Trophoblast cell (in vitro differentiated cells and primary cell): ENCODE measurements around the gene COQ9.

Source experiments
- DNase-seq, 2 donors: peaks; one replicate each; pipeline ENCODE4 v3.0.0-alpha.2; 2016
- H2AFZ ChIP-seq: 2 replicates; pipeline ENCODE4 v1.6.1; 2013; ENCODE audit warnings: low read length, moderate library complexity, mild to moderate bottlenecking; ENCODE audit not compliant: insufficient read depth, poor library complexity
- H2AK5ac ChIP-seq: 2 replicates; pipeline ENCODE4 v1.6.1; 2013; ENCODE audit warnings: mild to moderate bottlenecking, low read length
- H2BK120ac ChIP-seq: 2 replicates; pipeline ENCODE4 v1.6.1; 2013; ENCODE audit warnings: low read length, mild to moderate bottlenecking, moderate library complexity; ENCODE audit not compliant: insufficient read depth, poor library complexity
- H2BK12ac ChIP-seq: 2 replicates; pipeline ENCODE4 v1.6.1; 2013; ENCODE audit warnings: mild to moderate bottlenecking, low read length, moderate library complexity
- H2BK5ac ChIP-seq: 2 replicates; pipeline ENCODE4 v1.6.1; 2013; ENCODE audit warnings: low read length, low read depth, moderate library complexity, mild to moderate bottlenecking; ENCODE audit not compliant: poor library complexity
- H3K14ac ChIP-seq: 2 replicates; pipeline ENCODE4 v1.6.1; 2013; ENCODE audit warnings: mild to moderate bottlenecking, low read length
- H3K18ac ChIP-seq: 2 replicates; pipeline ENCODE4 v1.6.1; 2013; ENCODE audit warnings: mild to moderate bottlenecking, low read length
- H3K23ac ChIP-seq: 2 replicates; pipeline ENCODE4 v1.6.1; 2013; ENCODE audit warnings: low read length
- H3K27ac ChIP-seq: 2 replicates; pipeline ENCODE4 v1.5.1; 2013; ENCODE audit warnings: low read depth, mild to moderate bottlenecking, inconsistent platforms, low read length, moderate library complexity
- H3K27me3 ChIP-seq: 2 replicates; pipeline ENCODE4 v1.6.1; 2013; ENCODE audit warnings: inconsistent platforms, mild to moderate bottlenecking, low read length, moderate library complexity; ENCODE audit not compliant: insufficient read depth
- H3K36me3 ChIP-seq, 2 experiments: 1 replicate in 1 of 2; 2 replicates in 1 of 2; pipeline ENCODE4 v1.6.1; 2013; ENCODE audit warnings: low read length in 2 of 2, mild to moderate bottlenecking in 2 of 2, moderate library complexity in 1 of 2; ENCODE audit not compliant: insufficient read depth in 2 of 2, control insufficient read depth in 1 of 2
- H3K4ac ChIP-seq: 2 replicates; pipeline ENCODE4 v1.6.1; 2013; ENCODE audit warnings: low read depth, mild to moderate bottlenecking, low read length, moderate library complexity
- H3K4me1 ChIP-seq, 2 experiments: 1 replicate in 1 of 2; 2 replicates in 1 of 2; pipeline ENCODE4 v1.6.1; 2013; ENCODE audit warnings: low read length in 2 of 2, mild to moderate bottlenecking in 2 of 2, moderate library complexity in 1 of 2; ENCODE audit not compliant: insufficient read depth in 2 of 2, control insufficient read depth in 1 of 2
- H3K4me2 ChIP-seq: 2 replicates; pipeline ENCODE4 v1.6.1; 2013; ENCODE audit warnings: inconsistent platforms, mild to moderate bottlenecking, low read length, moderate library complexity
- H3K4me3 ChIP-seq: 2 replicates; pipeline ENCODE4 v1.5.1; 2013; ENCODE audit warnings: mild to moderate bottlenecking, low read depth, low read length, inconsistent platforms
- H3K79me1 ChIP-seq: one replicate; pipeline ENCODE4 v1.6.1; 2013; ENCODE audit warnings: low read length
- H3K79me2 ChIP-seq: 2 replicates; pipeline ENCODE4 v1.6.1; 2013; ENCODE audit warnings: low read length, mild to moderate bottlenecking; ENCODE audit not compliant: control insufficient read depth, insufficient read depth, poor library complexity
- H3K9ac ChIP-seq: 2 replicates; pipeline ENCODE4 v1.6.1; 2013; ENCODE audit warnings: mild to moderate bottlenecking, low read length
- H3K9me3 ChIP-seq: 2 replicates; pipeline ENCODE4 v1.6.1; 2013; ENCODE audit warnings: low read depth, mild to moderate bottlenecking, control low read depth, inconsistent platforms, low read length; ENCODE audit not compliant: insufficient read depth
- H4K12ac ChIP-seq: 2 replicates; pipeline ENCODE4 v1.6.1; 2013; ENCODE audit warnings: low read depth, mild to moderate bottlenecking, low read length, moderate library complexity
- H4K8ac ChIP-seq: 2 replicates; pipeline ENCODE4 v1.6.1; 2013; ENCODE audit warnings: low read depth, mild to moderate bottlenecking, low read length, moderate library complexity
- H4K91ac ChIP-seq: one replicate; pipeline ENCODE4 v1.6.1; 2013; ENCODE audit warnings: low read depth, mild to moderate bottlenecking, low read length, moderate library complexity
- WGBS: extraction: QIAGEN DNeasy Blood & Tissue Kit; methylation state at CpG from one replicate; pipeline ENCODE4 v1.1.7; 2013; ENCODE audit warnings: missing lambda C conversion rate; ENCODE audit not compliant: insufficient read length, insufficient coverage; ENCODE audit errors: extremely low coverage; 5-methylcytosine and 5-hydroxymethylcytosine counted together

The COQ9 gene

DNA sequence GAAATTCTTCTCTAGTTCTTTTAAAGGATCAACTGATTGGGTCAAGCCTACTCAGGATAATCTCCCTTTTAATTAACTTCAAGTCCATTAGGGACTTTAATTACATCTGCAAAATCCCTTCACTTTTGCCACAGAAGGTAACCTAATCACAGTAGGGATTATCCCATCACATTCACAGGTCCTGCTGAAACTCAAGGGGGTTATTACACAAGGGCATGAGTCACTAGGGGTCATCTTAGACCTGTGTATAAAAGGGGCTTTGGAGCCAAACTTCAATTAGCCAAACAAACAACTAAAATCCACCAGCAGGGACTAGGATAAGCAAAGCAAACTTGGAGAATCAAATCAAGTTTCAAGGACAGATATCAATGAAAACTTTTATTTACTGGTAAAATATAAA, 19.5 kb upstream of the COQ9 start:
- Histone ChIP-seq H3K23ac (no peak overlapping the region), H2BK12ac (no peak overlapping the region), H4K91ac (no peak overlapping the region), H4K8ac (no peak overlapping the region), H4K12ac (no peak overlapping the region), H3K27ac (no peak overlapping the region), H3K4me2 (no peak overlapping the region), H3K4ac (no peak overlapping the region), H3K4me3 (no peak overlapping the region), H3K79me2 (no peaks in the 10 kb centered on the region), H3K27me3 (no peaks in the 10 kb centered on the region), H3K36me3 (peaks cover 38 to 50% of the 10 kb centered on the region in 2 experiments), H3K18ac (no peak overlapping the region), H2BK5ac (no peak overlapping the region), H3K4me1 (no peaks in the 10 kb centered on the region), H2AK5ac (no peak overlapping the region), H3K9ac (no peak overlapping the region), H3K14ac (no peak overlapping the region), H3K9me3 (no peaks in the 10 kb centered on the region), H3K79me1 (no peaks in the 10 kb centered on the region), H2AFZ (no peak overlapping the region), H2BK120ac (no peak overlapping the region)
- no peak for DNase-seq

DNA sequence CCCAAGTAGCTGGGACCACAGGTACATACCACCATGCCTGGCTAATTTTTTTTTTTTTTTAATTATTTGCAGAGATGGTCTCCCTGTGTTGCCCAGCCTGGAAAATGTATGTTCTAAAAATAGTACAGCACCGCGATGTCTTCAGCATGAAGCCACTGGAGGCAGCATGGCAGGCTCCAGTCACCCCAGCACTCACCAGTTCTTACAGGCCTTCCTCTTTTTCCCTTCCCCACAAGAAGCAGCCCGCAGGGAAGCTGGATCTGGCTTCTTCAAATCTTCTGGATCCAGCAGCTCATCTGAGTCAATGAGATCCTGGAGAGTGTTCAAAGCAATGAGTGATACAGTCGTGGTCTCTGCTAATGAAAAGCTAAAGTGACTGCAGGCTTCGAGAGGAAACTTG, 16.3 kb upstream of the COQ9 start:
- no peak overlapping the region for H2BK120ac ChIP-seq
- no peak overlapping the region for H3K4me2 ChIP-seq
- no peaks in the 10 kb centered on the region for H3K9me3 ChIP-seq
- no peaks in the 10 kb centered on the region for H3K4me1 ChIP-seq
- no peak overlapping the region for H2AFZ ChIP-seq
- no peaks in the 10 kb centered on the region for H3K79me1 ChIP-seq
- no peak overlapping the region for H3K4ac ChIP-seq
- H4K12ac ChIP-seq, result no peak overlapping the region
- no peak overlapping the region for H4K8ac ChIP-seq
- H3K23ac ChIP-seq, result no peak overlapping the region
- H3K27ac ChIP-seq, result no peak overlapping the region
- H4K91ac ChIP-seq, result no peak overlapping the region
- WGBS, result no CpG with 5 or more reads among the region's 5 CpGs
- no peak overlapping the region for H2BK12ac ChIP-seq
- no peak overlapping the region for H2BK5ac ChIP-seq
- no peaks in the 10 kb centered on the region for H3K79me2 ChIP-seq
- no peak overlapping the region for H2AK5ac ChIP-seq
- no peaks in the 10 kb centered on the region for H3K27me3 ChIP-seq
- no peak overlapping the region for H3K14ac ChIP-seq
- no peak overlapping the region for H3K4me3 ChIP-seq
- no peak overlapping the region for H3K18ac ChIP-seq
- peaks cover 53 to 69% of the 10 kb centered on the region in 2 experiments for H3K36me3 ChIP-seq
- H3K9ac ChIP-seq, result no peak overlapping the region
- DNase-seq, result no peak

DNA sequence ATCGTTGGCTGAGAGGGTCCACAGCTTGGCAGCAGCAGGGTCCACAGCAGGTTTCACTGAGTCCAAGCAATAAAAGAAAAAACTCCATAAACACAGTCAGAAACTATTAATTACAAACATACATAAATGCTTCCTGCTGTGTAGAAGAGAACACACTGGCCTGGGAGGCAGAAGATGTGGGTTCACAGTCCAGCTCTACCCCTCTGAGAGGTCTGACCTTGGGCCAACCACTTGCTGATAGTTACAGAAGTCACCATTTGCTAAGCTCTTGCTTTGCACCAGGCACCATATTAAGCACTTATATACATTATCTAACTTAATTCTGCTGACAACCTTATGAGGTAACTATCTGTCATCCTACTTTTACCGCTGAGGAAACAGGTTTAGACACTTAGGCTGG, 14.8 kb upstream of the COQ9 start:
- Histone ChIP-seq H3K4me1 (no peaks in the 10 kb centered on the region), H3K4me3 (no peak overlapping the region), H3K4ac (no peak overlapping the region), H3K36me3 (peaks cover 50 to 67% of the 10 kb centered on the region in 2 experiments), H3K79me2 (no peaks in the 10 kb centered on the region), H2BK120ac (no peak overlapping the region), H4K8ac (no peak overlapping the region), H4K91ac (no peak overlapping the region), H3K9ac (no peak overlapping the region), H2BK12ac (no peak overlapping the region), H3K18ac (no peak overlapping the region), H4K12ac (no peak overlapping the region), H3K27ac (no peak overlapping the region), H3K23ac (no peak overlapping the region), H2BK5ac (no peak overlapping the region), H2AK5ac (no peak overlapping the region), H3K79me1 (no peaks in the 10 kb centered on the region), H3K4me2 (no peak overlapping the region), H2AFZ (no peak overlapping the region), H3K9me3 (no peaks in the 10 kb centered on the region), H3K14ac (no peak overlapping the region), H3K27me3 (no peaks in the 10 kb centered on the region)
- WGBS, result no CpG with 5 or more reads among the region's 2 CpGs
- no peak for DNase-seq

DNA sequence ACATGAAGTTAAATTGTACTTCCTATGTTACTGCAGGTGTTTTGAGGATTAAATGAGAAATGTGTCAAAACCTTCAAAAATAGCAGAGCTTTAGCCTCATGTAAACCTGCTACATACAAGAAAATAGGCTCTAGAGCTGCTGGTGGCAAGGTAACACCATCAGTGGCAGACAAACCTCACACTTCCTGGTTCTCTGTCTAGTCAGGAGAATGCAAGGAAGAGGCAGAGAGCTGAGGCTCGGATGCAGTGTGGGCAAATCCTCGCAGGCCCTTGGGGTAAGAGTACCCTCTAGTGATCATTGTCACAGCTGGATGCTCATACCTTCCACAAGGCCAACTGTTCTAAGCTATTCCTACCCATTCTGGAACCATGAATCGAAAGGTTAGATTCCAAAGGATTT, 14.3 kb upstream of the COQ9 start:
- H3K14ac ChIP-seq, result no peak overlapping the region
- H3K18ac ChIP-seq, result no peak overlapping the region
- H4K8ac ChIP-seq, result no peak overlapping the region
- H3K4me3 ChIP-seq, result no peak overlapping the region
- H3K4me2 ChIP-seq, result no peak overlapping the region
- H3K9me3 ChIP-seq, result no peaks in the 10 kb centered on the region
- no peak overlapping the region for H4K91ac ChIP-seq
- H4K12ac ChIP-seq, result no peak overlapping the region
- no peak overlapping the region for H3K27ac ChIP-seq
- H3K27me3 ChIP-seq, result no peaks in the 10 kb centered on the region
- no peak for DNase-seq
- no peaks in the 10 kb centered on the region for H3K4me1 ChIP-seq
- H3K9ac ChIP-seq, result no peak overlapping the region
- no peak overlapping the region for H3K4ac ChIP-seq
- H3K36me3 ChIP-seq, result peaks cover 52 to 67% of the 10 kb centered on the region in 2 experiments
- H2BK12ac ChIP-seq, result no peak overlapping the region
- no peaks in the 10 kb centered on the region for H3K79me2 ChIP-seq
- H2BK5ac ChIP-seq, result no peak overlapping the region
- no peak overlapping the region for H2AK5ac ChIP-seq
- H2BK120ac ChIP-seq, result no peak overlapping the region
- H3K79me1 ChIP-seq, result no peaks in the 10 kb centered on the region
- no peak overlapping the region for H3K23ac ChIP-seq
- no peak overlapping the region for H2AFZ ChIP-seq
- no CpG with 5 or more reads among the region's 3 CpGs for WGBS
